D341Med (cell line): Measurements from ENCODE around the gene RASSF6.
A peak's percentile ranks its signal among the peaks of the same experiment; 100 is the strongest.
"Not testable (repeated sequence)": the region's sequence is repeated elsewhere in the genome, so short reads cannot be mapped to it uniquely, and the experiment has no call there.

Experiments used
- DNase-seq: peaks from one replicate; pipeline ENCODE4 v3.0.0; 2012; ENCODE audit warnings: low spot score

RASSF6 gene

GRCh38 chr4:73577371-73577770, 42.9 kb downstream of the RASSF6 start:
- no peak for DNase-seq

- DNase-seq = no peak
These were observed 43.9 kb downstream of the RASSF6 start for GRCh38 chr4:73576381-73576780.

GRCh38 chr4:73575660-73576059, 44.6 kb downstream of the RASSF6 start:
- DNase-seq = no peak

GRCh38 chr4:73573794-73574528, 46.3 kb downstream of the RASSF6 start:
- DNase-seq = peak; percentile 76

- DNase-seq = not testable (repeated sequence)
These were observed 69.4 kb downstream of the RASSF6 start for GRCh38 chr4:73550865-73551264.

- DNase-seq = no peak
These were observed 75.6 kb downstream of the RASSF6 start for GRCh38 chr4:73544620-73545019.

- DNase-seq = no peak
These were observed 79.0 kb downstream of the RASSF6 start for GRCh38 chr4:73541251-73541650.

GRCh38 chr4:73540826-73541225, 79.4 kb downstream of the RASSF6 start:
- no peak for DNase-seq

GRCh38 chr4:73539386-73539785, 80.8 kb downstream of the RASSF6 start:
- DNase-seq = no peak

- DNase-seq = no peak
These were observed 82.1 kb downstream of the RASSF6 start for GRCh38 chr4:73538162-73538561.

GRCh38 chr4:73533515-73534422, 86.5 kb downstream of the RASSF6 start:
- no peak for DNase-seq

GRCh38 chr4:73528171-73528570, 92.1 kb downstream of the RASSF6 start:
- DNase-seq = no peak

- no peak for DNase-seq
These were observed 93.0 kb downstream of the RASSF6 start for GRCh38 chr4:73527196-73527595.

- DNase-seq = no peak
These were observed 94.6 kb downstream of the RASSF6 start for GRCh38 chr4:73525611-73526010.

- no peak for DNase-seq
These were observed 97.1 kb downstream of the RASSF6 start for GRCh38 chr4:73523126-73523525.
